ENCODE results near the gene PTN.
A peak's percentile ranks its signal among the peaks of the same experiment; 100 is the strongest.
"Not testable (repeated sequence)": the region's sequence is repeated elsewhere in the genome, so short reads cannot be mapped to it uniquely, and the experiment has no call there.

PTN gene

DNA sequence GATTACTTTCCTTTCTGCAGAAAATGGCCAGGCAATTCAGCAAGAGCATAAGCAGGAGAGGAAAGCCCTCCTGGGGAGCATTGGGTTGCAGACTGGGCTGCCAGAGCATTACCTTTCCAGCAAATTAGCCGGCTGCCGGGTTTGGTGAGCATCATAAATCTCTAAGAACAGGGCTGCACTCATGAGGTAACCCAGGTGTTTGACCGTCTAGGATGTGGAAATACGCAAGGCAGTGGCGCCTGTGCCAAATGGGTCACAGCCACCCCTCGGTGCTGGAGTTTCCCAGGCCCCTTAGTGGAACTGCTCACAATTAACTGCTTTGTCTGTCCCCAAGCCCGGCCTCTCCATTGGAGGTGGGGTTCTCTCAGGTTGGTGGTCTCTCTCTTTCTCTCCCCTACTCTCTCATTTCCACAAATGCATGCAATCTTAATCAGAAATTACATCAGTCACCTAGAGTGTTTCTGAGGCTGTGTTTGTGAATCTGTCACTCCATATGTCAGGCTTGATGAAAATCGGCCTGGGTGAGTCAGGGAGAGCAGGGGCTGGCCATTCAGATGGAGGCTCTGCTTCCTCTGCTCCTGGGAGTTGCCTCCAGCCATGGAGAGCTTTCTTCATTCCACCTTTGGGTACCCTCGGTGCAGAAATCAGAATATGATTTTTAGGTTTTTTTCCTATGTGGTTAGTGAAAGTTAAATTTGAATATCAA, 26.7 kb downstream of the PTN start:
- no peak for DNase-seq

- DNase-seq: no peak
Measured at GRCh38 chr7:137313201-137313600, 30.3 kb downstream of the PTN start.

- DNase-seq: no peak
Measured at GRCh38 chr7:137306748-137307147, 36.8 kb downstream of the PTN start.

DNA sequence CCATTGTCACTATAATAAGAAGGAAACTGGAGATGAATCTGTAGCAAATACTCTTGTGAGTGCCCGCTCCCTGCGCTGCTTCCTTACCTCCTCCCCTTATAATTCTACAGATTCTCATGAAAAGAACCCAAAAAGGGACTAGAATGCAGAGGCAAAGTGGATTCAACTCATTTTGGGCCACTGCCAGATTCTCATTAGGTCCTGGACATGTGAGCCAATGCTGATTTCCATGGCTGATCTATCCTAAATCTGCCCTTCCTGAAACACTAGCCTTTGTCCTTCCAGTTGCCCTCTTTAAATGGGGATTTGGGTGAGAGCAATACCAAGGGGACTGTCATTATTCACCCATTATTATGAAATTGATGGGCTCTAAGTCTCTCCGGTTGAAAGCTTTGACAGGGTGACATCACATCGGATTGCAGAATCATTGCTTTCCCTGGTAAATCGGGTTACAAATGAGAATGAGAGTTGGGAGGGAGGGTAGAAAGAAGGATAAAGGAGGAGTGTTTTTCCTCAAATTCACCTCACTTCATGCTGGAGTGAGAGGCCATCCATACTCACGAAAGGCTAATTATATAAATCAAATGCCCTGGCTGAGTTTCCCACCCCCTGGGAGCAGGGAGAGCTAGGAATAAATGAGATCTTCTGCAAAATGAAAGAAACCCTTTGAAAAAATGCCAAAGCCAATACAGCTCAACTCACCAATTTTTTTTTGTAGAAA, 37.5 kb downstream of the PTN start:
- DNase-seq: peak; percentile 39

DNA sequence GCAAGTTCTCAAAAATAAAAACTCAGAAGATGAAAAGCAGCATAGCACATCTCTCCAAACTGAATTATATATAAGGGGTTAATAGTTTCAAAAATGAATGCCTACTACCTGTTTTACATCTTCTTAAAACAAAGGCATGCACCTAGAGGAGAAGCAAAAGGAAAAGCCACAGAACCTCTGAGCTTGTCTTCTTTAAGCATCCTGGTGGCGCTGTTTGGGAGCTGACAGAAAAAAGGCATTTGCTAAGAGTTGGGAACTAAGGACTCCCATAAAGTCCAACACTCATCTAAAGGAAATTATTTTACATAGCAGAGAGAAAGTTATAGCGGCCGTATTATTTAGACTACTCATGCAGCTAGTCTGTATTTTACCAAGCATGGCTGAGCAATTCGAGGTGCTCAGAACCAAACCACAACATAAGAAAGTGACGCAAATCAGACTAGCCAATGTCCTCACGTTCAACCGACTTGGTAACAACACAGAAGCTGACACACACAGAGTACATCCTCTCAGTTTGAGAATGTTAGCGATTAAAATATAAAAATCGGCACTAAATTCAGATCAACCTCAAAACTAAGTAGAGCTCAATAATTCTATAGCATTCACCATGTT, 38.8 kb downstream of the PTN start:
- DNase-seq: no peak

GRCh38 chr7:137304165-137304564, 39.4 kb downstream of the PTN start:
- no peak for DNase-seq

DNA sequence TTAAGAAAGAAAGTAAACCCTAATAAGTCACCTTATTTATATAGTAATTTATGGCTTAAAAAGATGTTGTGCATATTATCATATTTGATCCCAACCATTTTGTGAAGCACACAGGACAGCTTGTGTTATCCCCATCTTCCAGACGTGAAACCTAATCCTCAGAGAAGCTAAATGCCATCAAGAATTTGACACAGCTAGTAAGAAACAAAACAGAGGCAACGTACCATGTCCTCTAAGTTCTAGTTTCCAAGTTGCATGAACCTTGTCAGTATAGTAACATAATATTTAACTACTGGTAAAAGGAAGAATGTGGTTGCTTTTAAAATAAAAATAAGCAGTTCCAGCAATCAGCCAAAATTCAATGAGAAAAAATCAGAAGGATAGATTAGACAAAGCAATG, 41.5 kb downstream of the PTN start:
- no peak for DNase-seq

DNA sequence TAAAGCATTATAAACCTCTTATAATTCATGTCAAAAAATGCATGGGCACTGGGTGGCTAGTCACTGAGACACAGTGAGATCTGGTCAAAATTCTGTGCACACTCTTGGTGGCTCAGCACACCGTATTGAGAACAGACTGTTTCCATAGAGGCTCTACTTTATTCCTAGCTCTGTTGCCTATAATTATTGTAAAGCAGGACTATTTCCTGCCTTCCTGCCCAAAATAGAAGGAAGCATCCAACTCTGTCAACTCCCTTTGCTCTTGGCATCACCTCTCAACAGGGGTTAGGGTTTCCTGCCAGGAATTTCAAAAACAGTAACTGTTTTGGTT, 45.1 kb downstream of the PTN start:
- no peak for DNase-seq

DNA sequence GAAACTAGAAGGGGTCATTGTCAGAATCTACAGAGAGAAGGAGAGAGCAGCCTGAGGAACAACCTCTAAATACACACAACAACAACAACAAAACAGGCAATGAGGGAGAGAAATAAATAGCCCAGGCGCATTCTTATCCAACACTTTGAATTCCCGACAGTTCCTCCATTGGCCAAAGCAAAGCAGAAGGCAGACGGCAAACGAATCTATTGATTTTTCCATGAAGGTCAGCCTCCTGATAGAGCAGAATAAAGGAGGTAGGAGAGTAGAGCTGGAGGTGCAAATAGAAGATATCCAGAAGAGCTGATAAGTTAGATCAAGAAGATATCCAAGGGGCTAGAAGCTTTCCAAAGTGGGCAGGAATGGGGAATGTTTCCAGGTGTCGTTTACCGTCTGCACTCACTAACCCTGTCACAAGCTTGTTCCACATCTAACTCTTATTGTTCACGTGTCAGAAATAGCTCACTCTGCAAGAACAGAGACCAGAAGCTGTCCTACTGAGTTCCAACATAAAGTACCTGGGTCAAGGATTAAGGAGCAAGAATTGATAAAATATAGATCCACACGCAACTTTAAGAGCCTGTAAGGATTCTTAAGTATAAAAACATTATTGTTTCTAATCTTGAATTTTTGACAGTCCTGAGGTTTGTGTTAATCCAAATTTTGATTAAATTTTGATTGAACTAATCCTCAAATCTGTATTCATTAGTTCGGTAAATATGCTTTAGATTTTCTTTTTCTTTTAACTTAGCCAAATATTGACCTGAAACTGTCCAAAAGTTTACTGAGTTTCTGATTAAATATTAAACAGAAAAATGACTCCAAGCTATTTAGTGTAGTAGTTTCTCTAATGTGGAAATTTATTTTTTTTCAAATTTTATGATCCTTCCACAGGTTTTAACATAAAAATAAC, 45.7 kb downstream of the PTN start:
- DNase-seq: no peak

GRCh38 chr7:137296576-137296975, 47.0 kb downstream of the PTN start:
- DNase-seq: peak; percentile 16

DNA sequence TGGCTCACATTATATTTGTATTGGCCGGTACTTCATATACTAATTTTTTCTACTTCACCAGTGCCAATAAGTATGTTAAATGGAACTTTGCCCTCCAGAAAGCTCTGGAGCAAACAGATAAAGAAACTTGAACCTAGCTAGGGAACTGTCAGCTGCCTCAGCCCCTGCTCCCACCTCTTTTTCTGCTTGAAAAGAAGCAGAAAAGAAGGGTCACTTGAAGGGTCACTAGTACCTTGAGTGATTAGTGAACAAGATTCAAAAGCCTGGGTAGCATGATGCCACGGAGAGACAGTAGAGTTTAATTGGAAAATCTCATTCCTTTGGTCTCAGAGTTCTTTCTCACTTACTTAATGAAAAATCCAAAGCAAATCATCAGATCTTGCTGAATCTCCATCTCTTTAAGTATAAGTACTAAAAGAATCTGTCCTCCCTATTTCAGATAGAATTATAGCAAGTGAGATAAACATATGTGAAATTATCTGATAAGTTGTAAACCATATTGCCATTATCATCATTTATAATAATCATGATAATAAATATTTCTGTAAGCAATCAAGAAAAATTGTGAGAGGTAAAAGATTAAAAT, 47.7 kb downstream of the PTN start:
- DNase-seq: no peak

GRCh38 chr7:137289101-137289500, 54.4 kb downstream of the PTN start:
- DNase-seq: no peak

- DNase-seq: no peak
Measured at GRCh38 chr7:137287651-137288258, 55.8 kb downstream of the PTN start.

GRCh38 chr7:137283153-137283552, 60.4 kb downstream of the PTN start:
- no peak for DNase-seq

GRCh38 chr7:137282043-137282442, 61.5 kb downstream of the PTN start:
- no peak for DNase-seq

DNA sequence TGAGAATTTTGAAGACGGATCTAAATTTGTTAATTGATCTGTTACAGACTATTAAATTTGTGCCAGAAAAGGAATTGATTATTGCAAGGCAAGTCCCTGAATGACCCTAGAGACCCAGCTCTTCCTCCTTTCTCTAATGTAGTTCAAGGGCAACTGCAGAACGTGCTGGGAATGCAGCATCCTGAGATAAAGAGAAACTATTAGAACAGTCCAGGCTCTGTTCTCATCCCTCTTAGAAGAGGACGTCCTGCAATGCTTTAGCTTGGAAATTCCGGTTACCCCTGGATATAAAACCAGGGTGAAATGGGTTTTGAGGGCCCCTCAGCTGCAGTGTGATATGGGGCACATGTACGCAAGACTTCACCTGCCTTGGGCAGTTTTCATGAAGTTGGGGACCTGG, 67.3 kb downstream of the PTN start:
- no peak for DNase-seq

GRCh38 chr7:137272249-137272648, 71.3 kb downstream of the PTN start:
- no peak for DNase-seq

DNA sequence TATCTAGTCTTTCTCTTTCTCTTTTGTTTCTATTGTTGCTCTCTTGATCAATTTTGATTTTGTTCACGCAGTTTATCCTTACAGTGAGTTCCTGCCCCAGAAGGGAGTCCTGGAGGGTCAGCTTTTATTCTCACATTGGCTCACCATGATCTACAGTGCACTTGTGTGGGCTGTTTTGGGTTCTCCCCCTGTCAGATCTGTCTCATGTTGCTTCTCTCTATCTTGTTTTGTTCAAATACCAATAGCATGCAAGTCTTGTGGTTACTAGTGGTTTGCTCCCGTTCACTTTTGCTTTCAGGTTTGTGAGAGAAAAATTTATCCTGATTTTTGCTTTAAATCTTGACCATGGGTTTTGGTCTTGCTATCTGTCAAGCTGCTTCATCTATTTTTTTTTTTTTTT, 74.3 kb downstream of the PTN start:
- no peak for DNase-seq

GRCh38 chr7:137268001-137268865, 75.3 kb downstream of the PTN start:
- DNase-seq: not testable (repeated sequence)

GRCh38 chr7:137266764-137267163, 76.8 kb downstream of the PTN start:
- DNase-seq: no peak

GRCh38 chr7:137265480-137265879, 78.1 kb downstream of the PTN start:
- not testable (repeated sequence) for DNase-seq
